Measurements from ENCODE around the gene SLC10A4. TPM values are rescaled to one million over a fixed set of nuclear protein-coding genes. Genes with fewer than 3 reads are reported as not detected.

SLC10A4 gene
- total RNA-seq, 1 donor from 2014 or later: 0.21 TPM

DNA sequence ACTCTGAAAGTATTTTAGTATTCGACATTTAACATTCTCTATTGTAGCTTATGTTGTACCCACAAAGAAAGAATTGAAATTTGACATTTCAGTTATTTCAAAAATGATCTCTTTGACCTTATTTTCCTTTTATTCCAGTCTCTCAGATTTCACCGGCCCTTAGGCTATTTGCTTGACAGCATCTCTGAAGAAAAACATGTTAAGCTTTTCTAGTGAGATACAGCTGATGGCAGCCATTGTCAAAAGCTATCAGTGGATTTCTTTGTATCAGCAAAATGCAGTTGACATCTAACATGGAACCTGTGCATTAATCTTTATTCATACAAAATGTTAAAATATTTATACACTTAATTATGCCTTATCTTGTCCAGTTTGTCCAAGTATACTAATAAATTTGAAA lies 23.6 kb downstream of the SLC10A4 start:
- intact Hi-C loops (cut with DNase I): no loop called here
- Histone ChIP-seq H3K27me3 (no peaks in the 10 kb centered on the region), H3K9me3 (no peaks in the 10 kb centered on the region), H3K36me3 (peaks cover 51 to 54% of the 10 kb centered on the region in 2 donors), H3K4me1 (no peaks in the 10 kb centered on the region), H3K4me3 (no peak overlapping the region), H3K27ac (no peak overlapping the region)
- no peak for DNase-seq (ENCODE audit: low spot score in 2 of 2)
- TF ChIP-seq, protein P1, sequence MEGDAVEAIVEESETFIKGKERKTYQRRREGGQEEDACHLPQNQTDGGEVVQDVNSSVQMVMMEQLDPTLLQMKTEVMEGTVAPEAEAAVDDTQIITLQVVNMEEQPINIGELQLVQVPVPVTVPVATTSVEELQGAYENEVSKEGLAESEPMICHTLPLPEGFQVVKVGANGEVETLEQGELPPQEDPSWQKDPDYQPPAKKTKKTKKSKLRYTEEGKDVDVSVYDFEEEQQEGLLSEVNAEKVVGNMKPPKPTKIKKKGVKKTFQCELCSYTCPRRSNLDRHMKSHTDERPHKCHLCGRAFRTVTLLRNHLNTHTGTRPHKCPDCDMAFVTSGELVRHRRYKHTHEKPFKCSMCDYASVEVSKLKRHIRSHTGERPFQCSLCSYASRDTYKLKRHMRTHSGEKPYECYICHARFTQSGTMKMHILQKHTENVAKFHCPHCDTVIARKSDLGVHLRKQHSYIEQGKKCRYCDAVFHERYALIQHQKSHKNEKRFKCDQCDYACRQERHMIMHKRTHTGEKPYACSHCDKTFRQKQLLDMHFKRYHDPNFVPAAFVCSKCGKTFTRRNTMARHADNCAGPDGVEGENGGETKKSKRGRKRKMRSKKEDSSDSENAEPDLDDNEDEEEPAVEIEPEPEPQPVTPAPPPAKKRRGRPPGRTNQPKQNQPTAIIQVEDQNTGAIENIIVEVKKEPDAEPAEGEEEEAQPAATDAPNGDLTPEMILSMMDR (IDR thresholded peaks at IDR 0.05): no peak

DNA sequence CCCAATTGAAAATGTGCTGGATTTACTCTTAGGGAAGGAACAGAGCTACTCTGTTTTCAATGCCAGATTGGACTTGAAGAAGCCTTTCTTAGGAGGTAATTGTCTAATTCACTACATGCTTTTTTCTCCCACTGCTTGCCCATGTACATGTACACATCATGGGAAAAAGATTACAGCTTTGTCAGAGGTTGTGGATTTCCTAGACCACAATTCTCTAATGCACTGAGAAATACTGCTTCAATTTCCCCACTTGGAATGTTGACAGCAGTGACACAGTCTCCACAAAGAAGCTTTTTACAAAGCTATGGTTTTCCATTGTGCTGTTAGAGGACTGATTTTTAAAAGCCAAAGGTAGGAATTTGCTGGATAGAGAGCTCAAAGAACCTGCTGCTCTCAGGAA lies 26.4 kb downstream of the SLC10A4 start:
- Histone ChIP-seq H3K27me3 (no peaks in the 10 kb centered on the region), H3K4me3 (no peak overlapping the region), H3K36me3 (peaks cover 60 to 81% of the 10 kb centered on the region in 2 donors), H3K27ac (no peak overlapping the region), H3K9me3 (no peaks in the 10 kb centered on the region), H3K4me1 (no peaks in the 10 kb centered on the region)
- intact Hi-C loops (cut with DNase I): no loop called here
- DNase-seq (ENCODE audit: low spot score in 2 of 2): no peak
- TF ChIP-seq, protein P1 (IDR thresholded peaks at IDR 0.05): no peak

DNA sequence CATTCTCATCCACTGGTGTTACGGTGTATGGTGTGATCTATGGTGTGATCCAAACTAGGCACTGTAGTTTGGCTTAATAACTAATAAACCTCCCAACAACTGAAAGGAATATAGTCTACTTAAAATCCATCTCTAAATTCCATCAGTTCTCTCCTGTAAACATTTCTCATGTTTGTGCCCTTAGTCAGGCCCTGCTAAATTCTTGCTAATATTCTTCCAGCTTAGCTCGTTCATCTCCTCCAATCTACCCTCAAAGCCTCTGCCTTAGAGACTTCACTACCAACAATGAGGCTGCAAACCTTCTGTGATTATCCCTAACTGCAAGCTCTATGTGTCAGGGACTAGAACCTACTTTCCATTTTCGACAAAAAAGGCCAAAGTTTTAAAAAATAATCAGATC lies 35.0 kb downstream of the SLC10A4 start:
- TF ChIP-seq, protein P1 (IDR thresholded peaks at IDR 0.05): no peak
- Histone ChIP-seq H3K27ac (no peak overlapping the region), H3K4me3 (no peak overlapping the region), H3K36me3 (peaks cover 53 to 77% of the 10 kb centered on the region in 2 donors), H3K9me3 (no peaks in the 10 kb centered on the region), H3K27me3 (no peaks in the 10 kb centered on the region), H3K4me1 (no peaks in the 10 kb centered on the region)
- DNase-seq (ENCODE audit: low spot score in 2 of 2): no peak
- intact Hi-C loops (cut with DNase I): no loop called here

DNA sequence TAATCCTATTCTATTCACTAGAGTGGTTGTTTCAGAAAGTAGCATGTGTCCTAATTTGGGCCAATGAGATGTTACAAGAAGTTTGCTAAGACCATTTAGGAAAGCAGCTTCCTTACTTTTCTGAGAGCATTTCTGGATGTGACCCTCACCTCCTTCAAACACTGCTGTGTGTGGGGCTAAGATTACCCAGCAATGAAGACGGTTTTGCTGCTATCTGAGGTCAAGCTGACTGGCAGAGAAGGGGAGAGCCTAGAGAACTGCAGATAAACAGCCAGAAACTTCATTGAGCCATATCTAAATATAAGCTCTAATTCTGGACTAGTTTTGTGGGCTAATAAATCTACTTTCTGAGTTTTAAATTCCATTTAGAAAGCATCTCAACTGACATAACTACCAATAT lies 43.3 kb downstream of the SLC10A4 start:
- Histone ChIP-seq H3K9me3 (no peaks in the 10 kb centered on the region), H3K27me3 (no peaks in the 10 kb centered on the region), H3K36me3 (peaks cover 67 to 75% of the 10 kb centered on the region in 2 donors), H3K4me1 (no peaks in the 10 kb centered on the region), H3K27ac (no peak overlapping the region), H3K4me3 (no peak overlapping the region)
- intact Hi-C loops (cut with DNase I): no loop called here
- TF ChIP-seq, protein P1 (IDR thresholded peaks at IDR 0.05): no peak
- no peak for DNase-seq (ENCODE audit: low spot score in 2 of 2)

DNA sequence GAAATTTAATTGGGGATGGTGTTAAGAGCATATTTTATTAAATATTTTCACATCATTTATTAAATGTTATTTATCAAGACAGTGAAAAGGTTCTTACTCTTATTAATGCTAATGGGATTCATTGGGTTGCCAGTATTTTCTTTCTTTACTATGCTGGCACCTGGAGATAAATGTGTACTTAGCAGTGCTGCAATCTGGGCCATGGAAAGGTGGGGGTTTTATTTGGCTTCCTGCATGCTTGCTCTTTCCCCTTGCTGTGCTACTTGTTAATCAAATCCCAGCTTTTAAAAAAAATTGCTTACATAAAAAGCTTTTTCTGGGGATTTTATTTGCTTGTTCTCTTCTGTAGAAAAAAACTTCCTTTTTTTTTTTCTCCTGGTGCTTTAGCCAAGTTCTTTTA lies 55.2 kb downstream of the SLC10A4 start:
- Histone ChIP-seq H3K4me1 (peaks cover 0 to 5% of the 10 kb centered on the region in 2 donors), H3K4me3 (no peak overlapping the region), H3K36me3 (peaks cover 43 to 68% of the 10 kb centered on the region in 2 donors), H3K27ac (no peak overlapping the region), H3K9me3 (no peaks in the 10 kb centered on the region), H3K27me3 (no peaks in the 10 kb centered on the region)
- TF ChIP-seq, protein P1 (IDR thresholded peaks at IDR 0.05): no peak
- DNase-seq (ENCODE audit: low spot score in 2 of 2): no peak
- intact Hi-C loops (cut with DNase I): no loop called here

Other genes with a start within 250 kb of the SLC10A4 start
- gene TEC, start 213.5 kb upstream of the SLC10A4 start, total RNA-seq: 4.5 TPM
- gene SLAIN2, start 141.8 kb upstream of the SLC10A4 start, total RNA-seq: 26.3 TPM
- 1.4 TPM for gene ZAR1, start 6.9 kb downstream of the SLC10A4 start, total RNA-seq